Tibial nerve (tissue), 4 donors: ENCODE results near the gene PSKH1. TPM values are rescaled to one million over a fixed set of nuclear protein-coding genes. Genes with fewer than 3 reads are reported as not detected.

Source experiments
- DNase-seq, 2 donors: peaks; one replicate each; pipeline ENCODE4 v3.0.0-alpha.2; 2019; ENCODE audit warnings: low spot score in 2 of 2
- H3K27ac ChIP-seq, 4 donors: fragments of 200-600 bp; sonication (generic) in 3 of 4; one replicate each; pipeline ENCODE4 v1.5.1; 2017 to 2019; ENCODE audit warnings: mild to moderate bottlenecking in 1 of 4
- H3K27me3 ChIP-seq, 2 donors: fragments of 200-600 bp; sonication (generic) in 1 of 2; one replicate each; pipeline versions ENCODE4 v1.5.1 to v1.6.0; 2017 to 2019
- H3K36me3 ChIP-seq, 3 donors: fragments of 200-600 bp; sonication (generic); one replicate each; pipeline ENCODE4 v1.5.1; 2018 to 2019
- H3K4me1 ChIP-seq, 4 donors: fragments of 200-600 bp; sonication (generic) in 3 of 4; one replicate each; pipeline ENCODE4 v1.5.1; 2017 to 2019
- H3K4me3 ChIP-seq, 4 donors: fragments of 200-600 bp; sonication (generic) in 3 of 4; one replicate each; pipeline ENCODE4 v1.5.1; 2017 to 2019; ENCODE audit warnings: mild to moderate bottlenecking in 1 of 4, moderate library complexity in 1 of 4
- H3K9me3 ChIP-seq, 4 donors: fragments of 200-600 bp; sonication (generic) in 3 of 4; one replicate each; pipeline ENCODE4 v1.5.1; 2017 to 2019
- EP300 ChIP-seq, 2 donors: sonication (generic); formaldehyde crosslinking; IDR thresholded peaks; one replicate each; pipeline ENCODE4 v1.6.1; 2017; ENCODE audit warnings: antibody characterized with exemption in 2 of 2, mild to moderate bottlenecking in 1 of 2
- POLR2A ChIP-seq, 2 donors: fragments of 450-650 bp; IDR thresholded peaks; one replicate each; pipeline ENCODE4 v1.6.1; 2017; ENCODE audit warnings: antibody characterized with exemption in 2 of 2, mild to moderate bottlenecking in 2 of 2, moderate library complexity in 2 of 2
- WGBS, 2 donors: methylation state at CpG; one replicate each; pipeline ENCODE4 v1.1.5; 2018; 5-methylcytosine and 5-hydroxymethylcytosine counted together
- total RNA-seq, 4 donors: library from RNA; depleted of rRNA; stranded (reverse); fragments of >200 nt; gene quantifications; one replicate each; pipeline ENCODE4 v1.1.0, GENCODE V29; 2016
- TF ChIP-seq, protein P1 (sequence below), 5 experiments: fragments of 200-600 bp in 3 of 5; fragments of 450-650 bp in 2 of 5; sonication (generic) in 3 of 5; IDR thresholded peaks; one replicate each; pipeline ENCODE4 v1.5.1; 2016 to 2019; ENCODE audit warnings: antibody characterized with exemption in 5 of 5, mild to moderate bottlenecking in 3 of 5, moderate library complexity in 2 of 5

Gene PSKH1
- total RNA-seq, 4 donors from 2014 or later: 22.2 to 30.8 (median 24.2) TPM

- Histone ChIP-seq H3K27me3 (no peaks in the 10 kb centered on the region), H3K27ac (peak overlapping the region; percentile 87 to 96 (median 93)), H3K4me1 (peaks cover 0 to 63% (median 50%) of the 10 kb centered on the region in 4 donors), H3K36me3 (peaks cover 0 to 10% (median 0%) of the 10 kb centered on the region in 3 donors), H3K9me3 (no peaks in the 10 kb centered on the region), H3K4me3 (peak overlapping the region; percentile 64 to 93 (median 74))
- DNase-seq: no peak
- WGBS, 2 donors: 4 to 9% methylated on average over 2 of the region's 2 CpGs
- TF ChIP-seq EP300 (IDR thresholded peaks at IDR 0.05): no peak
- TF ChIP-seq, protein P1, sequence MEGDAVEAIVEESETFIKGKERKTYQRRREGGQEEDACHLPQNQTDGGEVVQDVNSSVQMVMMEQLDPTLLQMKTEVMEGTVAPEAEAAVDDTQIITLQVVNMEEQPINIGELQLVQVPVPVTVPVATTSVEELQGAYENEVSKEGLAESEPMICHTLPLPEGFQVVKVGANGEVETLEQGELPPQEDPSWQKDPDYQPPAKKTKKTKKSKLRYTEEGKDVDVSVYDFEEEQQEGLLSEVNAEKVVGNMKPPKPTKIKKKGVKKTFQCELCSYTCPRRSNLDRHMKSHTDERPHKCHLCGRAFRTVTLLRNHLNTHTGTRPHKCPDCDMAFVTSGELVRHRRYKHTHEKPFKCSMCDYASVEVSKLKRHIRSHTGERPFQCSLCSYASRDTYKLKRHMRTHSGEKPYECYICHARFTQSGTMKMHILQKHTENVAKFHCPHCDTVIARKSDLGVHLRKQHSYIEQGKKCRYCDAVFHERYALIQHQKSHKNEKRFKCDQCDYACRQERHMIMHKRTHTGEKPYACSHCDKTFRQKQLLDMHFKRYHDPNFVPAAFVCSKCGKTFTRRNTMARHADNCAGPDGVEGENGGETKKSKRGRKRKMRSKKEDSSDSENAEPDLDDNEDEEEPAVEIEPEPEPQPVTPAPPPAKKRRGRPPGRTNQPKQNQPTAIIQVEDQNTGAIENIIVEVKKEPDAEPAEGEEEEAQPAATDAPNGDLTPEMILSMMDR (IDR thresholded peaks at IDR 0.05): no peak
Measured at GRCh38 chr16:67846063-67846319, 47.1 kb upstream of the PSKH1 start.

DNA sequence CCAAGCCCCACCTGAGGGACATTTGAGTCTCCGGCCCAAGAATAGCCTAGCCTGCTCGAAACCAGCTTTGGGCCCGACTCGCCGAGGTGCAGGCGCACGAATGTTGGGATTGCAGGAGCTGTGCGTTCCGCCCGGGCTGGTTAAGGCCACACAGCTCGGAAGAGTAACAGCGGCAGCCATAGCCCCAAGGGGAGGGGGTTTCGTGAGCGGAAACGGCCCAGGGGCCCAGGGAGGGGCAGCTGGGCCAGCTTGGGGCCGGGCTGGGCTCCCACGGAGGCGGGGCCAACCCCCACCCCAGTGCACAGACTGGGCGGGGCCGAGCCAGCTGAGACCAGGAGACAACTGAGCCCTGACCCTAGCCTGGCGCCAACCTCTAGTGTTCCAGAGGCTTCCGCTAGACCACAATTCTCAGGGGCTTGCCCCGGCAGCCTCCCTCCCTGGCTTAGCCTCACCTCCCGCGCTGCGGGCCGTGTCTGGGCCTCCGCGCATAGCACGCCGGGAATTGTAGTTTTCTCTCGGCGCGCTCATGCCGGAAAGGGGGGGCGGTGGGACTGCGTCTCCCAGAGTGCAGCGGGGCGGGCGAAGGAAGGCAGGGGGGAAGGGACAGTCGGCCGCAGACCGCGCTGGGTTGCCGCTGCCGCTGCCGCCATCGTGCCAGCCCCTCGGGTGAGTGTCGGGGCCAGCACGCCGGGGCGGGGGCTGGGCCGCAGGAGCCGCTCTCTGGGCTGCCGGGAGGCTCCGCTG lies 46.6 kb upstream of the PSKH1 start, which contains the start of gene NUTF2:
Gene NUTF2 (plus strand): TSS at position 614 of the 744 bp plus-strand sequence. CDS start 18,198 bp downstream, outside the sequence.
- DNase-seq: peak; percentile 91 to 96
- Histone ChIP-seq H3K4me3 (peak within 1 kb of the TSS; percentile 64 to 93 (median 74)), H3K27ac (peak within 1 kb of the TSS; percentile 87 to 96 (median 93)), H3K27me3 (no peaks in the 10 kb centered on the region), H3K9me3 (no peaks in the 10 kb centered on the region), H3K4me1 (peaks cover 0 to 60% (median 49%) of the 10 kb centered on the region in 4 donors), H3K36me3 (peaks cover 0 to 10% (median 0%) of the 10 kb centered on the region in 3 donors)
- WGBS, 2 donors: 0 to 3% methylated on average over 24 to 39 of the region's 57 CpGs
- TF ChIP-seq EP300 (IDR thresholded peaks at IDR 0.05): peak; percentile 74 to 91
- TF ChIP-seq, protein P1 (IDR thresholded peaks at IDR 0.05): peak in 2 of 5 experiments; percentile 19 to 61
- TF ChIP-seq POLR2A (IDR thresholded peaks at IDR 0.05): peak; percentile 34 to 67

- H3K4me1 ChIP-seq: peaks cover 0 to 58% (median 48%) of the 10 kb centered on the region in 4 donors
- H3K9me3 ChIP-seq: no peaks in the 10 kb centered on the region
- H3K27ac ChIP-seq: peak within 1 kb of the TSS; percentile 87 to 96 (median 93)
Measured at GRCh38 chr16:67847064-67847861, 45.8 kb upstream of the PSKH1 start, which contains the start of gene CENPT. TSS of gene CENPT (minus strand) at chr16:67847693. CDS start at chr16:67833859, 13,834 bp downstream.

GRCh38 chr16:67848118-67848517 lies 44.9 kb upstream of the PSKH1 start:
- TF ChIP-seq POLR2A (IDR thresholded peaks at IDR 0.05): no peak
- TF ChIP-seq, protein P1 (IDR thresholded peaks at IDR 0.05): no peak
- TF ChIP-seq EP300 (IDR thresholded peaks at IDR 0.05): no peak
- no peaks in the 10 kb centered on the region for H3K27me3 ChIP-seq
- peaks cover 0 to 10% (median 0%) of the 10 kb centered on the region in 3 donors for H3K36me3 ChIP-seq
- WGBS, 2 donors: 82 to 91% methylated on average over 11 of the region's 11 CpGs
- H3K4me3 ChIP-seq: peak overlapping the region; percentile 64 to 93 (median 74)
- H3K4me1 ChIP-seq: peaks cover 0 to 55% (median 44%) of the 10 kb centered on the region in 4 donors
- no peaks in the 10 kb centered on the region for H3K9me3 ChIP-seq
- no peak for DNase-seq
- peak overlapping the region in 2 of 4 donors; percentile 15 to 96 for H3K27ac ChIP-seq

More at GRCh38 chr16:67847064-67847861, 45.8 kb upstream of the PSKH1 start, which contains the start of gene CENPT:
- TF ChIP-seq EP300 (IDR thresholded peaks at IDR 0.05): no peak
- TF ChIP-seq, protein P1 (IDR thresholded peaks at IDR 0.05): no peak
- TF ChIP-seq POLR2A (IDR thresholded peaks at IDR 0.05): no peak
- Histone ChIP-seq H3K36me3 (peaks cover 0 to 10% (median 0%) of the 10 kb centered on the region in 3 donors), H3K27me3 (no peaks in the 10 kb centered on the region), H3K4me3 (peak within 1 kb of the TSS; percentile 64 to 93 (median 74))
- peak in 1 of 2 donors; percentile 31 for DNase-seq
- WGBS, 2 donors: 0% methylated on average over 7 to 24 of the region's 62 CpGs
